Uterus (tissue), 4 donors: ENCODE results near the gene CKS1B. TPM values are rescaled to one million over a fixed set of nuclear protein-coding genes. Genes with fewer than 3 reads are reported as not detected.

Experiments
- DNase-seq, 2 donors: peaks; one replicate each; pipeline ENCODE4 v3.0.0-alpha.2; 2019 to 2020
- H3K27ac ChIP-seq, 2 donors: fragments of 200-600 bp; sonication (generic); 1 replicate in 1 of 2; 2 replicates in 1 of 2; pipeline ENCODE4 v1.5.1; 2016 to 2018
- H3K27me3 ChIP-seq, 2 donors: fragments of 200-600 bp; sonication (generic); one replicate each; pipeline ENCODE4 v1.5.1; 2018 to 2019; ENCODE audit warnings: control low read depth in 1 of 2
- H3K36me3 ChIP-seq, 2 donors: fragments of 200-600 bp; sonication (generic); one replicate each; pipeline ENCODE4 v1.5.1; 2019; ENCODE audit warnings: control low read depth in 1 of 2
- H3K4me1 ChIP-seq, 2 donors: fragments of 200-600 bp; sonication (generic); one replicate each; pipeline ENCODE4 v1.5.1; 2018 to 2019; ENCODE audit warnings: control low read depth in 1 of 2
- H3K4me3 ChIP-seq, 2 donors: fragments of 200-600 bp; sonication (generic); 1 replicate in 1 of 2; 2 replicates in 1 of 2; pipeline ENCODE4 v1.5.1; 2018 to 2019; ENCODE audit warnings: mild to moderate bottlenecking in 1 of 2
- H3K9me3 ChIP-seq, 2 donors: fragments of 200-600 bp; sonication (generic); one replicate each; pipeline ENCODE4 v1.5.1; 2019; ENCODE audit warnings: control low read depth in 1 of 2
- CTCF ChIP-seq, 4 experiments: fragments of 200-600 bp in 2 of 4; fragments of 450-650 bp in 2 of 4; sonication (generic) in 2 of 4; IDR thresholded peaks; one replicate each; pipeline ENCODE4 v1.5.1; 2016 to 2019; ENCODE audit warnings: antibody characterized with exemption in 4 of 4, mild to moderate bottlenecking in 2 of 4, moderate library complexity in 1 of 4
- POLR2A ChIP-seq, 2 donors: fragments of 450-650 bp; IDR thresholded peaks; one replicate each; pipeline ENCODE4 v1.6.1; 2016; ENCODE audit warnings: antibody characterized with exemption in 2 of 2, mild to moderate bottlenecking in 1 of 2, moderate library complexity in 1 of 2
- intact Hi-C: fragments of 100-400 bp; cut with DNase I; formaldehyde crosslinking; loops from one replicate; pipeline ENCODE4 v1.15.1; 2023; ENCODE audit warnings: low total_unique reads
- total RNA-seq, 4 donors: library from RNA; depleted of rRNA in 3 of 4; stranded (reverse); fragments of >200 nt in 3 of 4; gene quantifications; one replicate each; pipeline versions ENCODE4 v1.1.0 to v1.2.4, GENCODE V29; 2014 to 2023
- donor health status: DM: yes; HTN: yes; CAD: no.

CKS1B gene
- total RNA-seq, 4 donors from 2014 or later = 14.1 to 52.7 (median 22.8) TPM

DNA sequence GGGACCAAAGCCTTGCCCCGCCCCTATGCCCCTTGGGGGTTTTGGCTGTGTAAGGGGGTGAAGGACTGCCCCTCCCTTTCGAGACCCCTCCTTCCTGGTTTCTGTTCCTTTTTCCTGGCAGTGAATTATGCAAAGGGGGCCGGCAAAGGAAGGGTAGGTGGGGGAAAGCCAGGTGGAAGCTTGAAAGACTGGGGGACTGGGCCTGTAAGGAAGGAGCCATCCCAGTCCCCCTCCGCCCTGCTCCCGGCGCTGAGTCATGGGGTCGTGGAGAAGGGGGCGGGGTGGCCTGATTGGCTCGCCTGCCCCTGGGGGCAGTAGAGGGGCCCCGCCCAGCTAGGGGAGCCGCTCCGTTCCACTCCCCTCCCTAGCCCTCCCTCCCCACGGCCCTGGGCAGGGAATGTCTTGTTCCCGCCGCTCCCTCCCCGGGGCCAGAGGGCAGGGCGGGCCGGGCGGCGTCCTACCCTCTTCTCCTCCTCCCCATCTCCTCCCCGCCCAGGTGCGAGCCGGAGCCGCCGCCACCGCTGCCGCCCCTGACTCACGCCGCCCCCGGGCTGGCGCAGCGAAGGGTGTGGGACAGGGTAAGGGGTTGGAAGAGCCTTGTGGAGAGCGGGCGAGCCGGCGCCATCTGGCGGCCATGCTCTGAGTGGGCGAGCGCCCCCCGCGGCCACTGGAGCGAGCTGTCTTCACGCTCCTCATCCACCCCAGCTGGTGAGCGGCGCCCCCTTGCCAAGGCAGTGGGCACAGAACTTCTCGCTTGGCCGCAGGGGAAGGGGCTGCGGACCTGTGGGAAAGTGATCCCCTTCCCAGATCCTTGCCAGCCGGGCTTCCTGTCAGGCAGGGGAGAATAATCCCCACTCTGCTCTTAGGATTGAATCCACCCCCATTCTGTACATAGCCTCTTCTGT is 42.8 kb downstream of the CKS1B start:
- peak overlapping the region; percentile 41 to 47 for H3K4me3 ChIP-seq
- peak; percentile 91 to 94 for DNase-seq
- TF ChIP-seq POLR2A (IDR thresholded peaks at IDR 0.05) = peak in 1 of 2 donors; percentile 70
- peak; percentile 98 to 100 (median 99) for TF ChIP-seq CTCF (IDR thresholded peaks at IDR 0.05)
- no peaks in the 10 kb centered on the region for H3K9me3 ChIP-seq
- no peaks in the 10 kb centered on the region for H3K27me3 ChIP-seq
- peaks cover 0 to 12% of the 10 kb centered on the region in 2 donors for H3K4me1 ChIP-seq
- intact Hi-C loops = no loop called here
- H3K36me3 ChIP-seq = no peaks in the 10 kb centered on the region
- H3K27ac ChIP-seq = peak overlapping the region; percentile 89 to 94

DNA sequence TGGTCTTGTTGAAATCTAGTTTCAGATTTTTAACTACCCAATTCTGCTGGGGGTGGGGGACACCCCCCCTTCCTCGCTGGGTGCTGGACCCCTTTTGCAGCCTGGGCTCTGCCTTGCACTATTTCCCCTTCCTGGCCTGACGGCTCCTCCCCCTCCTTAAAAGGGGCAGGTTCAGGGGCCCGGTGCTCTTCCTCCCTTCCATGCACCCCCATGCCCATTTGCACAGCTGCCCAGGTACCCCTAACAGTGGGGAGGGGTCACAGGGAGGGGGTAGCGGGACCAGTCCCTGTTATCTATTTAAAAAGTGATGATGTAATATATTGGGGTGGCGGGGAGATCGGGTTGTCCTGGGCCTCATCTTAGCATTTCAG is 43.5 kb downstream of the CKS1B start:
- Histone ChIP-seq H3K36me3 (no peaks in the 10 kb centered on the region), H3K27me3 (no peaks in the 10 kb centered on the region), H3K27ac (peak overlapping the region; percentile 89 to 94), H3K4me3 (peak overlapping the region; percentile 41 to 47), H3K9me3 (no peaks in the 10 kb centered on the region), H3K4me1 (peaks cover 0 to 10% of the 10 kb centered on the region in 2 donors)
- no peak for TF ChIP-seq CTCF (IDR thresholded peaks at IDR 0.05)
- no peak for TF ChIP-seq POLR2A (IDR thresholded peaks at IDR 0.05)
- intact Hi-C loops = no loop called here
- DNase-seq = no peak

DNA sequence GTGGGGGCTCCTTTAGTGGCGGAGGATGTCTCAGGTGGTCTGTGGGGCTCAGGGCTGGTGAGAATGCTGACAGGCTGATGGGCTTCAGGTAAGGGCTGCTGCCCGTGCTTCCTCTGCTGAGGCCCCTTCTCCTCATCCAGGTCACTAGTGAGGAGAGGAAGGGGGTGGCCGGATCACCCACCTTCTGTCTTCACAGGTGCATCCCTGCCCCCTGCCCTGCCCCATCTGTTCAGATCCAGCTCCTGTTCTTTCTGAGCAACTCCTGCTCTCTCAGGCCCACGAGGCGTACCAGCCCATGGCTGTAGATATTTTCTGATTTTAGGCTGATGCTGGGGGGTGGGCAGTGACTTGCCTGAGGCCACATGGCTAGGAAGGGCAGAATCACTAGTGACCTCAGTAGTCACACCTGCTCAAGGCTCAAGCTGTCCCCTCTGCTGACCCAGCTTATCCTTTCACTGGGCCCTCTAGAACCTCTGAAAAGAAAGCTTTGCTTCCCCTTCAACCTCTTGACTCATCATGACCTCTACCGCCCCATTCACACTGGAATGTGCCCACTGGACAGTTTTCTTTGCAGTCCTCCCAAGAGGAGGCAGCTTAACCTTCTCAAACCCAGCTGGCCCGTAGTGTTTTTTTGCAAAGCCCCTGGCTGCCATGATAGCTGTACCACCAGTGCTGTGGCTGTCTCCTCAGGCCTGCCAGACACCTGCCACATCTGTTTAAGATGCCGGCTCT is 44.3 kb downstream of the CKS1B start:
- no peak for DNase-seq
- Histone ChIP-seq H3K36me3 (no peaks in the 10 kb centered on the region), H3K4me3 (no peak overlapping the region), H3K27me3 (no peaks in the 10 kb centered on the region), H3K27ac (peak overlapping the region in 1 of 2 donors; percentile 94), H3K4me1 (peaks cover 0 to 10% of the 10 kb centered on the region in 2 donors), H3K9me3 (no peaks in the 10 kb centered on the region)
- intact Hi-C loops = no loop called here
- no peak for TF ChIP-seq CTCF (IDR thresholded peaks at IDR 0.05)

GRCh38 chr1:155019377-155020245 is 45.1 kb downstream of the CKS1B start:
- H3K27ac ChIP-seq = no peak overlapping the region
- no peaks in the 10 kb centered on the region for H3K27me3 ChIP-seq
- intact Hi-C loops = no loop called here
- H3K36me3 ChIP-seq = no peaks in the 10 kb centered on the region
- DNase-seq = no peak
- TF ChIP-seq CTCF (IDR thresholded peaks at IDR 0.05) = no peak
- TF ChIP-seq POLR2A (IDR thresholded peaks at IDR 0.05) = no peak
- H3K4me3 ChIP-seq = no peak overlapping the region
- no peaks in the 10 kb centered on the region for H3K9me3 ChIP-seq
- H3K4me1 ChIP-seq = peaks cover 0 to 10% of the 10 kb centered on the region in 2 donors
